Rectal smooth muscle tissue (tissue), 1 donor: ENCODE results near the gene SCT.
"Not testable (repeated sequence)": the region's sequence is repeated elsewhere in the genome, so short reads cannot be mapped to it uniquely, and the experiment has no call there.

Source experiments
- H3K27ac ChIP-seq: one replicate; pipeline ENCODE4 v1.7.0; 2013; ENCODE audit warnings: low read depth, low read length, inconsistent platforms
- H3K27me3 ChIP-seq: one replicate; pipeline ENCODE4 v1.7.0; 2013; ENCODE audit warnings: low read length; ENCODE audit not compliant: control insufficient read depth, insufficient read depth
- H3K36me3 ChIP-seq: one replicate; pipeline ENCODE4 v1.7.0; 2013; ENCODE audit warnings: low read length; ENCODE audit not compliant: control insufficient read depth, insufficient read depth
- H3K4me1 ChIP-seq: one replicate; pipeline ENCODE4 v1.7.0; 2013; ENCODE audit warnings: low read length; ENCODE audit not compliant: control insufficient read depth, insufficient read depth
- H3K4me3 ChIP-seq: one replicate; pipeline ENCODE4 v1.7.0; 2013; ENCODE audit warnings: low read length
- H3K9ac ChIP-seq: one replicate; pipeline ENCODE4 v1.7.0; 2013; ENCODE audit warnings: low read length

SCT gene

DNA sequence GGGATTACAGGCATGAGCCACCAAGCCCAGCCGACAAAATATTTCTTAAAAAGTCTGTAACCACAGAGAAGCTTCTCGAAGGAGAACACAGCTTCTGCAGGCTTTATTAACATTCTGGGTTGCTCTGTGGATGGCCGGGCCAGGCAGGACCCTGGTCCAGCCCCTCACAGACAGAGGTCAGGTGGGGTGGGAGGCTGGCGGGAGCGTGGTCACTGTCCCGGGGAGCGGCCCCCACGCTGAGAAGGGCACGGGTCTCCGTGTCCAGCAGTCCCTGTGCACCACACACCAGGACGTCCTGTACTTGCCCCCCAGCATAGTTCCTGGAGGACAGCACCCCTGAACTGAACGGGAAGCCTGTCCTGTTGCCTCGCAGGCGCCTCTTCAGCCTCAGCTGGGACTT, 29.4 kb upstream of the SCT start:
- Histone ChIP-seq H3K4me1 (no peaks in the 10 kb centered on the region), H3K27me3 (no peaks in the 10 kb centered on the region), H3K4me3 (no peak overlapping the region)

DNA sequence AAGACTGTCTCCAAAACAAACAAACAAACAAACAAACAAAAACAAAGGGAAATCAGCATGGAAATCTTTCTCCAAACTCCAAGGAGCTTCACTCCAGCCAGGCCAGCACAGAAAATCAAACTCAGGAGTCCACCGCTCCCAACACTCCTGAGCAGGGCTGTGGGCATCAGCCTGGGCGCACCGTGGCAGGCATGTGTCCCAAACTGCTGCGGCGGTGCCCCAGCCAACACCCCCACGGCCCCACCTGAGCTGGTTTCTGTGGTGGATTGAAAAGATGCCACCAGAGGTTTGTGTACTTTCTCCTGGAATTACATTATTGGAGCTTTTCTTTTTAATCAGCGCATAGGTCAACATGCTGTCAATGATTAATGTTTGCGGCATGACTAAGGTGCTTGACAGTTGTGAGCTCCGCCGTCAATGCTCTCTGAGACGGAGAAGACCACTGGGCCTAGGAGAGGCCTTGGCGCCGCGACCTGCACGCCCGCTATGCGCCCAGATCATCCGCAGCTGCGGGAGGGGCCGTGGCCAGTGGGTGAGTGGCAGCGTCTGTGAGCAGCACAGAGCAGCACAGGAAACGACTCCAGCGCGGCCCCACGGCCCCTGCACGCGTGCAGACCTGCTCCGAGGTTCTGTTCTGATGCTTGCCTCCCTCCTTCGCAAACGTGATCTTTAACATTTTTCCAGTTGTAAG, 28.2 kb upstream of the SCT start:
- Histone ChIP-seq H3K27me3 (no peaks in the 10 kb centered on the region), H3K4me3 (no peak overlapping the region), H3K4me1 (no peaks in the 10 kb centered on the region), H3K27ac (no peak overlapping the region), H3K9ac (no peak overlapping the region), H3K36me3 (peaks cover 8% of the 10 kb centered on the region)

More for the DNA sequence above, 29.4 kb upstream of the SCT start:
- Histone ChIP-seq H3K27ac (no peak overlapping the region), H3K36me3 (peaks cover 8% of the 10 kb centered on the region), H3K9ac (no peak overlapping the region)

DNA sequence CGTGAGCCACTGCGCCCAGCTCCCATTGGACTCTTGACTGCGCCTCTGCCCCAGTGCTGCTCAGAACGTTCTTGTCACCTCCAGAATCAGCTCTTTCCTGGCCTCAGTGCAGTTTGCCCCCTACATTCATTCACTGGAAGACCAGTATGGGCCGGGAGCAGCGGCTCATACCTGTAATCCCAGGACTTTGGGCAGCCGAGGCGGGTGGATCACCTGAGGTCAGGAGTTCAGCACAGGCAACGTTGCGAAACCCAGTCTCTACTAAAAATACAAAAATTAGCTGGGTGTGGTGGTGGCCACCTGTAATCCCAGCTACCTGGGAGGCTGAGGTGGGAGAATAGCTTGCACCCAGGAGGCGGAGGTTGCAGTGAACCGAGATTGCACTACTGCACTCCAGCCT, 27.5 kb upstream of the SCT start:
- not testable (repeated sequence) for H3K9ac ChIP-seq

DNA sequence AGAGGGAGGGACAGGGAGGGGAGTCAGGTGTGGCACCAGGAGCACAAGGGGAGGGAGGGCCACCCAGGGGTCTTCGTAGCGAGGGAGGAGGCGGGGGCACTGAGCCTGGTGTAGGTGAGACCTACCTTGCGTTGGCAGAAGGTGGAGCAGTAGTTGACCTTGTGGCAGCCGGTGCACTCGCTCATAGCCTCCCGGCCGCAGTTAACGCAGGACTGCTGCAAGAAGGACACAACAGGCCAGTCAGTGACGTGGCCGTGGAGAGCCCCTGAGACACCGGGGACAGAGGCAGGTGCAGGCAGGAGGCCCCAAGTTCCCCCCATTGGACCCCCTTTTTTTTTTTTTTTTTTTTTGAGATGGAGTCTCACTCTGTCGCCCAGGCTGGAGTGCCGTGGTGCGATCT, 26.9 kb upstream of the SCT start:
- Histone ChIP-seq H3K27me3 (no peaks in the 10 kb centered on the region), H3K9ac (no peak overlapping the region), H3K4me1 (no peaks in the 10 kb centered on the region), H3K4me3 (no peak overlapping the region), H3K27ac (no peak overlapping the region), H3K36me3 (peaks cover 8% of the 10 kb centered on the region)

More for the DNA sequence above, 27.5 kb upstream of the SCT start:
- H3K27me3 ChIP-seq, H3K27ac ChIP-seq, H3K4me3 ChIP-seq, H3K4me1 ChIP-seq, H3K36me3 ChIP-seq: not testable (repeated sequence)

DNA sequence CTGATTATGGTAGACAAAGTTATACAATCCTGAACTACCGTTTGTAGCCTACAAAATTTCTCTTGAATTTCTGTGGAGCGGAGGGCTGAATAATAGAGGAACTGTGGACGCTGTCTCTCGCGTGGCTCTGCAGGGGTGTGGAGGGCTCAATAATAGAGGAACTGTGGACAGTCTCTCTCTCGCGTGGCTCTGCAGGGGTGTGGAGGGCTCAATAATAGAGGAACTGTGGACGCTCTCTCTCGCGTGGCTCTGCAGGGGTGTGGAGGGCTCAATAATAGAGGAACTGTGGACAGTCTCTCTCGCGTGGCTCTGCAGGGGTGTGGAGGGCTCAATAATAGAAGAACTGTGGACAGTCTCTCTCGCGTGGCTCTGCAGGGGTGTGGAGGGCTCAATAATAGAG, 26.2 kb upstream of the SCT start:
- H3K4me3 ChIP-seq, H3K27me3 ChIP-seq, H3K27ac ChIP-seq, H3K36me3 ChIP-seq, H3K4me1 ChIP-seq, H3K9ac ChIP-seq: not testable (repeated sequence)

DNA sequence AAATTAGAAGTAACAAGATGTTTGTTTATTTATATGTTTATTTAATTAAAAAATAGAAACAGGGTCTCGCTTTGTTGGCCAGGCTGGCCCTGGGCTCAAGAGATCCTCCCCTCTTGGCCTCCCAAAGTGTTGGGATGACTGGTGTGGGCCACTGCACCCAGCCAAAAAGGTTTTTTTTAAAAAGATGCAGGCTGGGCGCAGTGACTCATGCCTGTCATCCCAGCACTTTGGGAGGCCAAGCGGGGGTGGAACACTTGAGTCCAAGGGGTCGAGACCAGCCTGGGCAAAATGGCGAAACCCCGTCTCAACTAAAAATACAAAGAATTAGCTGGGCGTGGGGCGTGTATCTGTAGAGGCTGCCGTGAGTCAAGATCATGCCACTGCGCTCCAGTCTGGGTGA, 23.5 kb upstream of the SCT start:
- Histone ChIP-seq H3K36me3 (peaks cover 8% of the 10 kb centered on the region), H3K27ac (no peak overlapping the region), H3K27me3 (no peaks in the 10 kb centered on the region), H3K4me3 (no peak overlapping the region), H3K9ac (no peak overlapping the region), H3K4me1 (no peaks in the 10 kb centered on the region)

DNA sequence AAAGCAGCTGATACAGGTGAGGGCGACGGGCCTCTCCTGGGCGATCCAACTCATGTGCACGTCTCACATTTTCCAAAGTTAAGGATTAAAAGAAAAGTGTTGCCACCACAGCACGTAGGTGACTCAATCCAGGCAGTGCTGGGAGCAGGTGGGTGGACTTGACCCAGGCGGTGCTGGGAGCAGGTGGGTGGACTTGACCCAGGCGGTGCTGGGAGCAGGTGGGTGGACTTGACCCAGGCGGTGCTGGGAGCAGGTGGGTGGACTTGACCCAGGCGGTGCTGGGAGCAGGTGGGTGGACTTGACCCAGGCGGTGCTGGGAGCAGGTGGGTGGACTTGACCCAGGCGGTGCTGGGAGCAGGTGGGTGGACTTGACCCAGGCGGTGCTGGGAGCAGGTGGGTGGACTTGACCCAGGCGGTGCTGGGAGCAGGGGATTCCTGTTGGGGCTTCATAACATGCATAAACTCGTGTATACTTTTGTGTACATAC, 20.7 kb upstream of the SCT start:
- not testable (repeated sequence) for H3K27ac ChIP-seq, H3K4me3 ChIP-seq, H3K27me3 ChIP-seq, H3K9ac ChIP-seq, H3K36me3 ChIP-seq, H3K4me1 ChIP-seq

DNA sequence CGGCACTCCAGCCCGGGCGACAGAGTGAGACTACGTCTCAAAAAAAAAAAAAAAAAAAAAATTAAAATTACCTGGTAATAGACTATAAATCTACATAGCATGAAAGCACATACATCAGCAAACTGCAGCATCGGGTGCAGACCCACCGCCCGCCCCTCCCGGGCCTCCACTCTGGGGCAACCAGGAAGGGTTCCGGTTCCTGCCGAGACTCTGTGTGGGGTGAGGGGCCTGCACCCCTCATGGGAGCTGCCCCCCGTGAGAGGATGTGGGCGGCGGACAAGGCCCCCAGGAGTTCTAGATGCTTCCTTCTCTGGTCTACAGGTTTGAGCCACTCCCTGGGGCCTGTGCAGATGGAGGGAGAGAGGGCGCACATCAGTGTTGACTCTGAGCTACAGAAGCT, 19.2 kb upstream of the SCT start:
- H3K36me3 ChIP-seq, result peaks cover 2% of the 10 kb centered on the region
- H3K27me3 ChIP-seq, result no peaks in the 10 kb centered on the region
- H3K4me1 ChIP-seq, result no peaks in the 10 kb centered on the region
- H3K27ac ChIP-seq, result no peak overlapping the region
- H3K9ac ChIP-seq, result no peak overlapping the region
- H3K4me3 ChIP-seq, result no peak overlapping the region

DNA sequence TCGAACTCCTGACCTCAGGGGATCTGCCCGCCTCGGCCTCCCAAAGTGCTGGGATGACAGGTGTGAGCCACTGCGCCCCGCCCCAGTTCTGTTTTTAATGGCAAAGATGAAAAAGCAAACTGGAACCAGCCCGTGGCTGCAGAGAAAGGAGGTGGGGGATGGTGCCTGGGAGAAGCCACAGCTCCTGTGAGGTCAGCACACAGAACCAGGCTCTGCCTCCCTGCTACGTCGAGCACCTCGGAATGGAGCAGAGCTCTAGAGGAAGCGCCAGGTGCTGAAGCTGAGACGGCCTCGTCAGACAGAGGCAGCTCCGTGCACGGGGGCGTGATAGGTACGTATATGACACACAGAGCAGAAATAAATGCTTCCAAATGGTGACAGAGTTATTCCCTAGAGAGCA, 18.6 kb upstream of the SCT start:
- peaks cover 2% of the 10 kb centered on the region for H3K36me3 ChIP-seq
- H3K27me3 ChIP-seq, result peaks cover 2% of the 10 kb centered on the region
- no peak overlapping the region for H3K27ac ChIP-seq

DNA sequence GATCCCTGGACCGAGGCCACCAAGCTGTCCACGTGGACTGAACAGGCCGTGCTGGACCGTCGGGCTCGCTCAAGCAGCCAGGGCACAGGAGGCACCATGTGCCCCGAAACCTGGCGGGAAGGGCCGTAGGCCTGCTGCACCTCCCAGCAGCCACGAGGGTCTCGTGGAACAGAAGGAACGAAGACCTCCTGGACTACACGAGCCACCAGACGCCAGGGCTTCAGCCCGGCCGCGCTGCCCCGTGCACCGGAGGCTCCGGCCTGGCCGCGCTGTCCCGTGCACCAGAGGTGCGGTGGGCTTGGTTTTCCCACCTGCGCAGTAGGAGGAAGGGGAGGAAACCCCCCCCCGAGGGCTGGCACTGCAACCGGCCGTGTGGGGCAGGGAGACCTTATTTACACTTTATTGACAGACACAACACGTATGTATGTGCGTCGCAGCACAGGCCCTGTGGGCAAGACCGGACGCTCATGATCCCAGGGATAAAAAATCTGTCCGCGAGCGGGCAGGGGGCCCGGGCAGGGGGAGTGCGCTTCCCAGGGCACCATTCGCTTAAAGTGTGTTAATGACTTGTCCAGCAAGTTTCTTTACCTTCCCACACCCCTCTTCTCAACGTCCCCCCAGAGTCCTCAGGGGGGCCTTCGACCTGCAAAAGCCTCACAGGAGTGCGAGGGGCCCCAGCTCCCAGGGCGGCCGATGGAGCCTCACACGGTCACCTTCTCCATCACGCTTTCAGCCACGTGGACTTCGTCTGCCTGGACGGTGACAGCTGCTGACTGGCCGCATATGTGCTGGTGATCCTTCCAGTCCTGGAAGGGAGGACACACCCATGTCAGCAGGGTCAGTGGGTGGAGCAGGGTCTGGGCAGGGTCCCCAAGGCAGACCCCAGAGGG, 17.1 kb upstream of the SCT start:
- H3K36me3 ChIP-seq, result peaks cover 2% of the 10 kb centered on the region
- H3K27me3 ChIP-seq, result peaks cover 6% of the 10 kb centered on the region
- H3K4me3 ChIP-seq, result no peak overlapping the region
- H3K9ac ChIP-seq, result no peak overlapping the region
- no peaks in the 10 kb centered on the region for H3K4me1 ChIP-seq
- H3K27ac ChIP-seq, result no peak overlapping the region

More for the DNA sequence above, 18.6 kb upstream of the SCT start:
- H3K4me3 ChIP-seq, result no peak overlapping the region
- no peaks in the 10 kb centered on the region for H3K4me1 ChIP-seq
- no peak overlapping the region for H3K9ac ChIP-seq

DNA sequence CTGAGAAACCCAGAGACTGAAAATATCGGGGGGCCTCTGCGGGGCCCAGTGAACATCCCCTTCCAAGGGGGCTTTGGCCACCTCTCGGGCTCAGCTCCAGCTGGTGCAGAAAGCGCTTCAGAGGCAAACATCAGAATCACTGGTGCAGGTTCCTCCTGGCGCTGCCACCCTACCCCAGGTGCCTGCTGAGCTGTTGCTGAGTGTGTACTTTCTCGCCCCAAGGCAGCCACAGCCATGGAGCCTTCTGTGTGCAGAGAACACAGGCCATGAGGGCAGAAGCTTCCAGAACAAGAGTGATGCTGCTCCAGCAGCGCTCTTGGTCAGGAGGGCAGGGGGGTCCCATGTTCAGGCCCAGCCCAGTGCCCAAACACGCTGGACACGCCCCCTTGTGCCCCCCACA, 16.4 kb upstream of the SCT start:
- no peaks in the 10 kb centered on the region for H3K4me1 ChIP-seq
- peaks cover 2% of the 10 kb centered on the region for H3K36me3 ChIP-seq
- no peak overlapping the region for H3K9ac ChIP-seq
- no peak overlapping the region for H3K4me3 ChIP-seq
- H3K27ac ChIP-seq, result no peak overlapping the region
- peaks cover 8% of the 10 kb centered on the region for H3K27me3 ChIP-seq

DNA sequence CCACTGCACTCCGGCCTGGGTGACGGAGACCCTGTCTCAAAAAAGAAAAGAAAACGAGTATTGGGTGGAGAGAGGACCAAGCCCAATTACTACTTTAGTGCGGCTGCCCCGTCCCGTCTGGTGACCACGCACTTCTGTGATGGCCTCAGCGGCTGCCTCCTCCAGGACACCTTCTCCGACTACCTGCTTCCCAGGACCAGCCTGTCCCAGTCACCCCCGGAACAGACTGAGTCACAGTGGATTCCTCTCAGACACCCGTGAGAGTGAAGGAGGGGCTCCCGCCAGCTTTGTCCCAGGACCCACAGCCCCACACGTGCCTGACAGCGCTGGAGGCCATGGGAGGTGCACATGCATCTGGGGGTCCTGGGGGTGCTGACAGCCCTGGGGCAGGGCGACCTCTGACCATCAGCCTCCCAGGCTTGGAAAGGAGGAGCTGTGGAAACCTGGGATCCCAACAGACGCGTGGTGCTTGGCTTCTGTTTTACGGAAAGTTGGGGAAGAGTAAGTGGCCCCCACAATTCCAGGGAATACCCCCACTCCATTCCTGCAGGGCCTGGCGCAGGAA, 14.9 kb upstream of the SCT start:
- no peak overlapping the region for H3K27ac ChIP-seq

More for the DNA sequence above, 14.9 kb upstream of the SCT start:
- Histone ChIP-seq H3K4me3 (no peak overlapping the region), H3K4me1 (peaks cover 2% of the 10 kb centered on the region), H3K27me3 (peaks cover 21% of the 10 kb centered on the region), H3K9ac (no peak overlapping the region), H3K36me3 (peaks cover 2% of the 10 kb centered on the region)
